NCI-H345 treated with DMSO at 0.1 percent for 48 hours (cell line): Measurements from ENCODE around the gene PRRC1.

Experiments
- DNase-seq: peaks from one replicate; lab custom pipeline; 2025; ENCODE audit not compliant: unreplicated experiment; lab: John Stamatoyannopoulos, UW

The PRRC1 gene

DNA sequence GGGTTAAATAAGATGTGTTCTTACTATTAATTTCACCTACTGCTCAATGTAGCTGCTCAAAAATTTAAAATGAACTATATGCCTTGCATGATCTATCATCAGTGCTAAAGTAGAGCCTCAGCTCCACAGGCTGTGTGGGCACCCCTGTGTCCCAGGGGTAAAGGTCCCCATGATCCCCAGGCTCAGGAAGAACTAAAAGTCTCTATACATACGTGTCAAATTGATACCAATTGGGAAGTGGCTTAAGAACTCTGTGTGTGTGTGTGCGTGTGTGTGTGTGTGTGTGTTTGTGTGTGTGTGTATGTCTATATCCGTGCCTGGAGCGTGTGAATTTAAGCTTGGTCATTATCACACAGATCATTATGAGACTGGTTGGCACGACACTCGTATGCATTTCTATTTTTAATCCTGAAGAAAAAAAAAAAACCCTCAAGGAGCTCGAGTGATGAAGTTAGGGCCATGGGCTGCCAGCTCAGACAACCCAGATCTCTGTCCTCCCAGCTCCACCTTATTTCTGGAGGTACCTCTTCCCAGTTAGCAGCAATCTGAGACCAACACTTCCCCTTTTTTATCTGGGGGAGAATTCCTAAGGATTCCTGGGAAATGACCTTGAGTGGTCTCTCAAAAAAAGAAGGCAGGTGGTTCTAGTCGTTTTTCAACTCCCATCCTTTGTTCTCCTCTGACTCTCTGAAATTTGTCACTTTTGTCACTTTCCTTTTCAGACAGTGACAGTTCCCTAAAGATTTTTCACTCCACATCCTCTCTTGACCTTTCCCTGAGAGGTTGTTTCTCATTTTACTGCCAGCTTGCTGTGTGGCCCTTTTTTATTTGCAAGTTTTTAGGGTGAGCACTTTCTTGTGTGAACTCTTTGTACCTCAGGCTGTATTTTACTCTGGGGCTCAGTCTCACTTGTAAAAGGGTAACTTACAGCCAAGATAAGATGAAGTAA is 85.7 kb downstream of the PRRC1 start:
- DNase-seq: no peak
